ENCODE results near the gene ST3GAL6.

Gene ST3GAL6

DNA sequence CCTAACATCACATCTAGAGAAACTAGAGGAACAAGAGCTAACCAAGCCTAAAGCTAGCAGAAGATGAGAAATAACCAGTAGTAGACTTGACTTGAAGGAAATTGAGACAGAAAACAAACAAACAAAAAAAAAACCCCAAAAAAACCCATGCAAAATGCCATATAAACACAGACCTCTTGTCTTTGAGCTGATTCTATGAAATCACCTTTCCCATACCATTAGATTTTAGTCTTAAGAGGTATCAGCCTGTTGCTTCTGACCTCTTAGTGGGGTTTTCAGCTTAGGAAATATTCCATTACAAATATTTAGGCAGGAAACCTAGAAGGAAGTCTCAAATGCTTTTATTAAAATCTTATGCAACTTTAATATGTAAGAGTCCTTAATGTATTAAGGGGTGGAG, 23.9 kb upstream of the ST3GAL6 start:
- DNase-seq (ENCODE audit: low read depth in 2 of 2), result no peak

DNA sequence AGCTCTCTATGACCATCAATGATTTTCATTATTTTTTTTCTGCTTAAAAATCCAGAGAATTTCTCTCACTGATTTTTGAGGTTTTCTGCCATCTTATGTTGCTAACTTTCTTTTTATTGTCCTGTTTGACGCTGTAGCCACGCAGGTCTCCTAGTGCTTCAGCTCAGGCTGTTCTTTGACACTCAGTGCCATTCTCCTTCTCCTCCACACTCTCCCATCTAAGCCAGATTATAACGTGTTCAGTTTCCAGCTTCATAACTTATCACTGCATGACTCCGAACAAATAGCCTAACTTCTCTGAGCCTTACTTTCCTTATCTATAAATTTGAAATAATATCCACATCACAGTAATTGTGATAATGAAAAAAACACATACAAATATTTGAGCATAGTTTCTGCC, 22.8 kb upstream of the ST3GAL6 start:
- no peak for DNase-seq (ENCODE audit: low read depth in 2 of 2)

DNA sequence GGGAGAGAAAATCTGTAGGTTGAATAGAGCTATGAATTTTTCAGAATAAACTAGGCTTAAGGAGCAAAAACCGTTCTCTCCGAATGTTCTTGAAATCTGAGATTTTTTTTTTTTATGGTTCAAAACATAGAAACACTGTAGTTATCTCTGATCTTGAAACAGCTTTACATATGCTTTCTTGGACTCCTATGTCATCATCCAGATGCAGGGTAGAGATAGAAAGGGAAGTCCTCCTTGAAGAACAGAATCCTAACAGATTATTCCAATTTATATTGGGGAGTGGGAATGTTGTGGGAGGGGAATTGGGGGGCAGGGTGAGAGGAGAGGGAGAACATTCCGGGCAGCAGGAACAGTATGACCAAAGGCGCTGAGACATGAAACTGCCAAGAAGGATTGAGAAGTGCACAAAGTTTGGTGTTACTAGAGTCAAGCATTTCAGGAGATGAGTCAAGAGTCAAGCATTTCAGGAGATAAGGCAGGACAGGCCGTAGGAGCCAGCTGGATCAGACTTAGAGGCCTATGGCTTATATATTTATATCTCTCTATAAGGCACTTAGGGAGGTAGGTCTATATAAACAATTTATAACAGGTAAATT, 21.9 kb upstream of the ST3GAL6 start:
- DNase-seq (ENCODE audit: low read depth in 2 of 2), result no peak

DNA sequence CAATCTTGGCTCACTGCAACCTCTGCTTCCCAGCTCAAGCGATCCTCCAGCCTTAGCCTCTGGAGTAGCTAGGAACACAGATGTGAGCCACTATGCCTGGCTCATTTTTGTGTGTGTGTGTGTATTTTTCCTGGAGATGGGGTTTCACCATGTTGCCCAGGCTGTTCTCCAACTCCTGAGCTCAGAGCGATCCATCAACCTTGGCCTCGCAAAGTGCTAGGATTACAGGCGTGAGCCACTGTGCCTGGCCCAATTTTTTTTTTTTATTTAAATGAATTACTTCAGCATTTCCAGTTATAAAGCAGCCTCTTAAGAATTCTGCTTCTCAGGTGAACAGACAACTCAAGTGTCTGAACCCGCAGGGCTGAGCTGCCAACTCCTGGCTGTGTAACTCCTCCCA, 20.1 kb upstream of the ST3GAL6 start:
- no peak for DNase-seq (ENCODE audit: low read depth in 2 of 2)

DNA sequence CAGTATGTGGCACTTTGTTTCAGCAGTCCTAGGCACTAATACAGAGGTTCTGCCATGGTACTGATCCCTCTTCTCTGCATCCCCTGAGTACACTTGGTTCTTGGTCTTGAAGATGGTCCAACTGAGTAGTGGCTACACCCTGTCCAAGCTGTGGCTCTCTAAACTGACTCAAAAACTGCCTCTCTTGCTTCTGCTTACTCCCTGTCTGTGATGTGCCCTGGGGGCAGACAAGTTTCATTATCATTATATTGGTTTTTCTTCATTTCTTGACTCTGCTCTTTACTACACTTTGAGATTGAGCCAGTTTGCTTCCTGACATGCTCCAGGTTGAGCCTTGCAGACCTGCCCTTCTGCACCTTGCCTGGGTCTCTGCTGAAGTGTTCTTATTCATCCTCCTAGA, 18.9 kb upstream of the ST3GAL6 start:
- no peak for DNase-seq (ENCODE audit: low read depth in 2 of 2)

DNA sequence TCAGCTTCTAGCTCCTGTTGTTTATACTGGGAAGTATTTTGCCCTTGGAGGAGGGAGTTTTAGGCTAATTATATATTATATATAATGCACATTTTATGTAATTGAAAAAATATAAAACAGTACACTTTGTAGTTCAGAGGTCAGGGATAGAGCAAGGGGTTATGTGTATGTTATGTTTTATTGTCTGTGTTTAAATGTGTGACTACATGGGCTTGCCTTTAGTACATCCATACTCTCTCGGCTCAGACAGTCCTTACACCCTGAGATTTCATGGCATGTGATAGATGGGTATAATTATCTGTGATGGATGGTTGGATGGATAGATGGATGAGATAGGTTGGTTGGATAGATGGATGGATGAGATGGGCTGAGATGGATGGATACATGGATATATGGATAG, 17.4 kb upstream of the ST3GAL6 start:
- DNase-seq (ENCODE audit: low read depth in 2 of 2), result no peak

DNA sequence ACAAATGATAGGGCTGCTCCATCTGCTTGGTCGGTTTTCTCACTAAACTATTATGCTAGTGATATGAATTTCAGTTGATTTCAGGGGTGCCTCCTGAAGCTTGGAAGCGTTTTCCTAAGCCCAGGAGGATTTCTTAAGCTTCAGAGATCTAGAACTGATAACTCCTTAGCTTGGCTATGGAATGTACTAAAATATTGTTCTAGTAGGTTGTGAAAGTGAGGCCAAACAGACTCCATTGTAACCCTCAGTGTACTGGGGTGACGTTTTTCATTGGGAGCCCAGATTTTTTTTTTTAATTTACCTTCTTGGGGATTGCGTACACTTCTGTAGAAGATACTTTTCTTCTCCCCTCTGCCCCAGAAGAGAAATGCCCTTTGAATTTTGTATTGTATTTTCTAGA, 17.0 kb upstream of the ST3GAL6 start:
- DNase-seq (ENCODE audit: low read depth in 2 of 2), result no peak

DNA sequence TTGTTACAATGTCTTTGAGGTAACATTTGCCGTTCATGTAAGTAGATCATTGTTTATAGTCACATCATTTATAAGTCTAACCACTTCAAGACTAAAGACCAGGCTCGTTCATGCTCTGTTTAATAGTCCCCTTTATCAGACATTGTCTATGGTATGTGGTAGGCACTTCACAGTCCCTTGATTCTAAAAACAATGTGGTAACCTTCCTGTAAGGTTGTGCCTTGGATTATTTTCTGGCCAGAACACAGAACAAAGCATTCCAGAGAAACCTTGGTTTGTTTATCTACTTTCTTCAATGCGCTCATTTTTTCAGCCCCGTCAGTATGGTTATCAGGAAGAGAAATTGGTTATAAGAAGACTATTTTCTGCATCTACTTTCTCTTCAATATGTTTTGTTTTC, 16.3 kb upstream of the ST3GAL6 start:
- DNase-seq (ENCODE audit: low read depth in 2 of 2), result no peak

DNA sequence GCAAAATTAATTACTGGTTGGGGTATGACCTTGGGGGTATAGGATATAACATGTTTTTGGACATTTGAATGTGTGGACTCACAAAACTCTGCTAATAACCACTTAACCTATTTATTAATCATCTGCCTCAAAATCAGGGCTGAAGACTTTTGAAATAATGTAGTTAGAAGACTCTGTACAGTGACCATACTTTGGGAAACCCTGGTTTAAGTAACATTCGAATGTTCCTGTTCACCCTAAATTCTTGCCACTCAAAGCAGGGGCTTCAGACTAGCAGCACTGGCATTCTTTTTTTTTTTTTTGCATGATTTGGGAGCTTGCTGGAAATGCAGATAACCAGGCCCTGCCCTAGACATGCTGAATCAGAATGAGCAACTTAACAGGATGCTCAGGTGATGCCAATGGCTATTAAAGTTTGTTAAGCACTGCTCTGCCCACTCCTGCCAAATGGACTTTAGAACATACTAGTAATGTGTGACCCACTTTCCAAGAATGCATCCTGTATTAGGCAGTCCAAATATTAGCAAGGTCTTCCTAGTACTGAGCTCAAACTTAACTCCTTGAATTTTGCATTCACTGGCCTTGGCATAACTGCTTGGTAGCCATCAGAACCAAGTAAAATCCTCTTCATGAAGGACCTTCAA, 12.7 kb upstream of the ST3GAL6 start:
- no peak for DNase-seq (ENCODE audit: low read depth in 2 of 2)

DNA sequence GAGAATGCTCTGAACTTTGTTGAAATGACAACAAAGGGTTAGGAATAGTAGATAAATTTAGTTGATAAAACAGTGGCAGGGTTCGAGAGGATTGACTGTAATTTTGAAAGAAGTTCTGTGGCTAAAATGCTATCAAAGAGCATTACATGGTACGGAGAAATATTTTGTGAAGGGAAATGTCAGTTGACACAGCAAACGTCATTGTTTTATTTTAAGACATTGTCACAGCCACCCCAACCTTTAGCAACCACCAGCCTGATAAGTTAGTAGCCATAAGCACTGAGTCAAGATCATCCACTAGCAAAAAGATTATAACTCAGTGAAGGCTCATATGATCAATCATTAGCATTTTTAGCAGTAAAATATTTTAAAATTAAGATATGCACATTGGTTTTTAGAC, 8.7 kb upstream of the ST3GAL6 start:
- DNase-seq (ENCODE audit: low read depth in 2 of 2), result no peak

DNA sequence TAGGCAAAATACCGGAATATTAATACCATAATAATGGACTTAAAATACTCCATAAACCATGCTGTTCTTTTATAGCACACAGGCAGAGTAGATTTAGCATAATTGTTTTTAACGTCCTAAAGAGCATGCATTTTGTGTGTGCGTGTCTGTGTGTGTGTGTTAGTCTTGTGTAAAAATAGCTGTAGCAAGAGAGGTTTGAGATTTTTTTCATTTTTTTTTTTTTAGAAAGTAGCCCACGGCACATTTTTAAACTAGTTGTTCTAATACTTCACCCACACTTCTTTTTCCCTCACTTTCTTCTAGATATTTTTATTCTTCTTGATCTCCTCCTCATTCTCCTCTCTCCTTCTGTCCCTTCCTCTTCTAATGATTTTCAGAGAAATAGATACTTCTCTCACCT, 7.5 kb upstream of the ST3GAL6 start:
- no peak for DNase-seq (ENCODE audit: low read depth in 2 of 2)

DNA sequence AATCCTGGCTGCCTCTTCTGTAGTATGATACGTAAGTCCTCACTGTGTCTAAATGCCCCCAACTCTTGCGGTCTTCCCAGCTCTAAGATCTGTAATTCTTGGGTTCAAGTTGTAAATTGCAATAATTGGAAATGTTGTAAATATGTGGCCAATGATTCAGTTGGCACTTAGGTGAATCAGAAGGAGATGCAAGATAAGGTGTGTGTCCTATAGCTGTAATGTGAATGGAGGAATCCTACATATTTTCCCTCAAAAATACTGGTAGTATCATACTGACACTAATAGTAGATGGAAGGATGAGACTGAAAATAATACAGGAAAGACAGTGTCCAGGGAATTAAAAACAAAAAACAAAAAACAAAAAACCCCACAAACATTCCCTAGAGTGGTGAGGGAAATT, 3.5 kb upstream of the ST3GAL6 start:
- no peak for DNase-seq (ENCODE audit: low read depth in 2 of 2)

DNA sequence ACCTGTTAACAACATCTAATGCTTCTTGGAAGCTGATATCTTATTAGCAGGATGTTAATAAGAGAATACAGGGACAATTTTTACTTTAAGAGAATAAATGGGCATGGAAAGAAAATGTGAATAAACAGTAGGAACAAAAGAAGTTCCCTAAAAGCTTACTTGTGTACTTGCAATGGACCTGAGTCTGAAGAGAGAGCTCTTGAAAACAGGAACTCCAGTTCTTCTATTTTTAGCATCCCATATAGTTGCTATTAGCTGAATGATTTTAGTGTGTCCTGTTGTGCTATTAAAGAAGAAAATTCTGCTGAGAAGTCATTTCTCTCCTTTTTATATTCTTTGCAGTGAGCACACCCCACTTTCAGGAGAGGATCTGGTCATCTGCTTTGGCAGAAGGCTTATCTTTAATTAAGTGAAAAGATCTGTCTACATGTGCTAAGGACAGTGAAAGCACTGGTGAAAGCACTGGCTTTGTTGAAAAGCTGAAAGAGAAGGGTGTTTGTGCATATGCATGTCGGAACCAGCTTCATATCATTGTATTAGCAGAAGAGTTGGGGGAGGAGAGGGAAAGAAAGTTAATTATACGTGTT, 1.4 kb upstream of the ST3GAL6 start:
- DNase-seq (ENCODE audit: low read depth in 2 of 2), result no peak

DNA sequence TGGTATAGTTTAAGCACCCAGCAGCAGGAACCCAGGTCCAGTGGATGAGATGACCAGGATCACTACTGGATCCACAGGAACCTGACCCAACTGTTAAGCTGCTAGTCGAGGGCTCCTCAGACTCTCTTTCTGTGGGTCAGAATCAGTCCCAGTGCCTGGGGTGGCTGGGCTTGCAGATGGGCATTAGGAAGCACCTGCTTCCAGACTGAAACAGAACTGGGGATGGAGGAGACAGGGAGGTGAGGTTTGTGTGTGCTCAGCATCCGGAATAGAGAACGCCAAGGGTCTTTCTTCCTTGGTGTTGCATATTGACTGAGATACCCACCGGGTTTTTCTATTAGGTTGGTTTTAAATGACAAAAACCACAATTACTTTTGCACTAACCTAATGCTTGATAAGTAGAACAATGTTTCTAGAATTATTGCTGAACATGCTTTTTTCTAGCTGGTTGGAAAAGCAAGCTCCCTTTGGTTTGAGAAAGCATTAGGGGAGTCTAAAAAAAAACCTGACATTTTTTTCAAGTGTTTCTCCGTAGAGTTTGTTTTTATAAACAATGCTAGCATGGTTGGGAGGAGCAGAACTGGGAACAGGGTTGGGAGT, 779 bp downstream of the ST3GAL6 start:
- DNase-seq (ENCODE audit: low read depth in 2 of 2), result no peak

DNA sequence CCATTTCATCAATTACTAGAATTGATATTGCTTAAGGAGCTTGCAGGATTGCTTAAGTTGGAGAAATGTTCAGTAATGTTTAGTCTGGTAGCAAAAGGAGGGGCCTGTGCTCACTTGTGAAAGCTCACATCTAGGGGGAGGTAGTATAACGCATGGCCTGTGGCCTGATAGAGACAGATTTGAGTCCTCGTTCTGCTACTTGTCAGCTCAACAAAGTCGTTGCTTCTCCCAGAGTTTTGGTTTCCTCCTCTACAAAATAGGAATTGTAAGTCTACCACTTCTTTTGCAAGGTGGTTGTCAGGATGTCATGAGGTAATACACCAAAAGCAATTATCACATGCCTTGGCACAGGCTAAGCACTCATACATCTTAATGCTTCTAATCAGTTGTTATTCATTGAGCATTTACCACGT, 1.3 kb downstream of the ST3GAL6 start:
- no peak for DNase-seq (ENCODE audit: low read depth in 2 of 2)

DNA sequence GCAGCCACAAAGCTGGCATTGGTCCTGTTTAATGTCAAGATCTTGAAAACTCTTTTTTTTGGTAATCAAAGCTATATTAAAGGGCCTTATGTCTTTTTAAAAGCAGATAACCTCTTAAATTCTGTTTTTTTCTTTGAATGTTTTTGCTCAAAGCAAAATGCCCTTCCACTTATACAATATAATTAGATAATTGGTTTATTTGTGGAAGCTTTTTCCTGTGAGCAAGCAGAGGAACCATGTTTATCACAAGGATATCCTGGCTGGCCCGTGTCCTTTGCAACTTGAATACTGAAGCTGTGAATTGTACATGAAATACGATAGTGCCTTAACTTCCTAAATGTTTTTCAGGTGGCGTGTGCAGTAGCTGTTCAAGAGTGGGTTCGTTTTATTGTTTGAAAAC, 2.6 kb downstream of the ST3GAL6 start:
- no peak for DNase-seq (ENCODE audit: low read depth in 2 of 2)

DNA sequence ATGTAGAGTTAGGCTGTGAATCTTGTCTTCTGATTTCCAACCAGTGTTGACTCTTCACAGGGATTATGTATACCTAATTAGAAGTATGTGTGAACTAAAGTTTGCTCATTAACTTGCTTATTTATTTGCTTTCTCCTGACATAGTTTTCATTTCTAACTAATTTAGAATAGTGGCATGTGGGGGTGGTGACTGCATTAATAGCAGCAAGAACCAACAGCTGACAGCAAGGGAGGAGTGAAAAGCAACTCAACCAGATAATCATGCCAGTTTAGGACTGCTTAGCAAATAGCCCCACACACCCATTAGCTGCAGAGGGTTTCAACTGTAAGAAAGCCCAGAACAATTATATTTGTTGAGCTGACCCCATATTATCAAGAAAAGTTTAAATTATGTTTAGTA, 3.8 kb downstream of the ST3GAL6 start:
- no peak for DNase-seq (ENCODE audit: low read depth in 2 of 2)

DNA sequence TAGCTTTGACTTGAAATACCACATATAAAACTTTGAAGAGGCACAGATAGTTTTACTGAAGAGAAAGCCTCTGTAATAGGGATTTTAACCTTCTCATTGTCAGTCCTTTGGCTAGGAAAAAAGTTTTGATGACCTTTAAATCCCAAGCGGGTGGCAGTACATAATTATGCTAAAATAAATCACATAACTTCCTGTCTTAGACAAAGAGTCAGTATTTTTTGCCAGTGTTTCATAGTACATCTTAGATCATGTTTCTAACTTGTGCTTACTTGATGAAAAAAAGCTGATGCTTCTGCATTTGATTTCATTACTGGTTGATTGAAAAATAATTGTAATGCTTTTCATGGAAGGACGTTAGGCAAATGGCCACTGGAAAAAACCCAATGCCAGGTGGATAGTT, 5.8 kb downstream of the ST3GAL6 start:
- DNase-seq (ENCODE audit: low read depth in 2 of 2), result no peak

DNA sequence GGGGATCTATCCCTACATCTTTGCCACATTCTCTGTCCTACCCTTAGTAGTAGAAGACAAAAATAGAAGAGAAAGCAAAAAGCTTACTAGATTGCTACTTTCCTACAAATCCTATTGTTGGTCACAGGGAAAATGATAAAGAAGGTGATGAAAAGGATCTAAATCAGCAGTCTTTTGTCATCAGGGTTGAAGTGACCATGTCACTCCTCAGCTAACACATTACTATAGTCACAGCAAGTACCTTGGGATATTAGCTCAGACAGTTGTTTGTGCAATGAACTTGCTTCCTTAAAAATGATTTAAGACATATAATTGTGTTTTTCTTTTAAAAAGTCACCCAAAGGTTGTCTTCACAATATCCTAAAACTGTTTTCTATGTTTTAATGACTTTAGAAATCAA, 6.3 kb downstream of the ST3GAL6 start:
- no peak for DNase-seq (ENCODE audit: low read depth in 2 of 2)

DNA sequence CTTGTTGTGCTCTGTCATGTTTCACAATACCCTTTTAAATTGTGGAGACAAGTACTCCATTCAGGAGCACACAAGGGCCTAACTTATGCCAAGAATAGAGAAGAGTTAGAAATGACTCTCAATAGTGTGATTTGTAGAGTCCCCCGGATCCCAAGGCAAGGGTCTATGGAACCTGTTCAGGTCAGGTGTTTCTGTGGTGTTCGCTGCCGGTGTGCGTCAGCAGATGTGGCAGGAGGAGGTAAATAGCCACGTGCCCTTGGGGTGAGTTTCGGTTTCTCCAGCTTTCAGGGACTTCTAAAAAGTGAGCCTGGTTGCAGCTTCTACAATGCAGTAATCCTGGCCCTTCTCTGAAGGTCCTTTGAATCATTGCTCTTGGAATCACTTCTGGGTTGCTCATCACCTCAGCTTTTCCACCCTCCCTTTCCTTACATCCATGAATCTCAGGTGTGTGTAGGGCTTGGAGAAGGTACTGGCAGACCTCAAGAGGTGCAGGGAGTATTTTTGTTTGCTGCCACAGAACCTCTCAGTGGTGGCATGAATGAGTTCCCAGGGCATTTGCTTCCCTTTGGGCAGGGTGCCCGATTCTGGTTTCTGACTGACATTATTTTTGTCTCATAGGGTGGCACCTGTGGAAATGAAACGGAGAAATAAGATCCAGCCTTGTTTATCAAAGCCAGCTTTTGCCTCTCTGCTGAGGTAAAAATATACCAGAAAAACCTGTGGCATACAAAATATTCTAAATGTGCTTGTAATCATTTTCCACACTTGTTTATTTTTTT, 7.3 kb downstream of the ST3GAL6 start:
- no peak for DNase-seq (ENCODE audit: low read depth in 2 of 2)

DNA sequence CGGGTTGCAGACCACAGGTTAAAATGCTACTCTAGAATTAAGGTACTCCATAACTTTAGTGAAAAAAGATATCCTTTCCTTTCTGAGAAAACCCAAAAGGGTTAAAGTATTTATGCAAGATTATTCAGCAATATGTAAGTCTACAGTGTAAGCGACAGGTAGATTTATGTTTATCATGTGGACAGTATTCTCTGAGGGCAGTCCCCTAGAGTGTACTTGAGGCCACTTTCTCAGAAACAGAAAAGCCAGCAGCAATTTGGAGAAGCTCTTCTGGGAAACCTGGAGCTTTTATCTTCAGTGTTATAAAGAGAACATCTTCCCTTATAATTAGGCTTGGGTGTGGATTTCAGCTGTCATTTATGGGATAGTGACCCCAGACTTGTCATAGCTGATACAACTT, 8.9 kb downstream of the ST3GAL6 start:
- DNase-seq (ENCODE audit: low read depth in 2 of 2), result no peak

DNA sequence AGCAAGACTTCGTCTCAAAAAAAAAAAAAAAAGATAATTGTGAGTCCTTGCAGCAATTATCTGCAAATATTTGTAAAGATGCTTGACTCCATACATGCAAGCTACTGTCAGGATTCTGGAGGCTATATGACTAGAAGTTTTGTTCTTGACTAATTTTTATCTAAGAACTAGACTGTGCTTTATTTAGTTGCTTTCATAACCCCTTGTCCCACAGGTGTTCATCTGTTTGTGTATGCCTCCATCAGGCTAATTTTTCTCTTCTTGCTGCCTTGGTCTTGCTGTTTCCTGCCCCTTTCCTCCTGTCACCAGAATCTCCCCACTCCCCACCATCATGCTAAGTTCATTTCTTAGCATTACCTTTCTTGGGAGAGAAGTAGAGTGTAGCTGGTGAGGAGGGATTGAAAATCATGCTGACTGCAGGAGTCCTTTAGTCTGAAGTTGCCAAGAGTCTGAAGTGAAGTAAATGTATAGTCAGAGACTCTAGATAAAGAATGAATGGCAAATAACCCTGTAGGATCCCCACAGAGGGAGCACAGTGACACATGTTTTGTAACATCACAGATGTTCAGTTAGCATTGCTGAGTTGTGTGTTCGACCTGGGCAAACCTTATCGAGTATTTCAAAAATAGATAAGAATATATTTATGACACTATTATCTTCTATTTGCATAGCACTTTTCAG, 12.5 kb downstream of the ST3GAL6 start:
- DNase-seq (ENCODE audit: low read depth in 2 of 2), result no peak
